K562 (cell line): ENCODE measurements around the gene WDR64. TPM values are rescaled to one million over a fixed set of nuclear protein-coding genes. Genes with fewer than 3 reads are reported as not detected.

Source experiments
- AFF4 ChIP-seq: sonication (generic); formaldehyde crosslinking; IDR thresholded peaks from 2 replicates; pipeline ENCODE4 v1.8.0; 2023; ENCODE audit warnings: mild to moderate bottlenecking, missing genetic modification reagents
- ARID4B ChIP-seq: sonication (generic); formaldehyde crosslinking; IDR thresholded peaks from 2 replicates; pipeline ENCODE4 v1.8.0; 2022; ENCODE audit warnings: mild to moderate bottlenecking, missing genetic modification reagents
- CEBPB ChIP-seq: fragments of 450-650 bp; IDR thresholded peaks from 2 replicates; pipeline ENCODE4 v1.6.1; 2016; ENCODE audit warnings: missing genetic modification characterization, missing compliant biosample characterization
- EP300 ChIP-seq: IDR thresholded peaks from 2 replicates; pipeline ENCODE4 v1.6.1; 2012; ENCODE audit warnings: low read length, improper control_type of control experiment
- ETV5 ChIP-seq: sonication (generic); formaldehyde crosslinking; IDR thresholded peaks from 2 replicates; pipeline ENCODE4 v1.4.0; 2020; ENCODE audit warnings: low read depth, mild to moderate bottlenecking, missing genetic modification reagents
- GATA2 ChIP-seq: sonication (generic); formaldehyde crosslinking; IDR thresholded peaks from 2 replicates; pipeline ENCODE4 v1.4.0; 2020; ENCODE audit warnings: mild to moderate bottlenecking, missing genetic modification reagents
- NFXL1 ChIP-seq: fragments of 450-650 bp; formaldehyde crosslinking; IDR thresholded peaks from 2 replicates; pipeline ENCODE4 v1.4.0; 2021; ENCODE audit warnings: mild to moderate bottlenecking
- PCBP1 ChIP-seq: fragments of 200-400 bp; formaldehyde crosslinking; IDR thresholded peaks from 2 replicates; pipeline ENCODE4 v1.6.1; 2018; ENCODE audit warnings: mild to moderate bottlenecking, low read depth, low read length; ENCODE audit not compliant: poor library complexity, severe bottlenecking
- PHB ChIP-seq: fragments of 250-450 bp; sonication (Bioruptor Pico); IDR thresholded peaks from 2 replicates; pipeline ENCODE4 v1.5.0; 2021
- RFX1 ChIP-seq: fragments of 450-650 bp; IDR thresholded peaks from 2 replicates; pipeline ENCODE4 v1.6.1; 2016; ENCODE audit warnings: mild to moderate bottlenecking, moderate library complexity
- RNF219 ChIP-seq: fragments of 250-450 bp; sonication (Bioruptor Pico); IDR thresholded peaks from 2 replicates; pipeline ENCODE4 v1.5.0; 2022; ENCODE audit warnings: mild to moderate bottlenecking
- SMARCC2 ChIP-seq: fragments of 450-650 bp; IDR thresholded peaks from 2 replicates; pipeline ENCODE4 v1.6.1; 2017; ENCODE audit warnings: antibody characterized with exemption, moderate library complexity, mild to moderate bottlenecking, low read depth
- TEAD1 ChIP-seq, 2 experiments: fragments of 450-650 bp in 1 of 2; sonication (generic) in 1 of 2; formaldehyde crosslinking; IDR thresholded peaks; 2 replicates each; pipeline versions ENCODE4 v1.4.0 to v1.8.0; 2020 to 2022; ENCODE audit warnings: mild to moderate bottlenecking in 2 of 2, missing genetic modification reagents in 1 of 2
- ZNF449 ChIP-seq: fragments of 250-450 bp; sonication (Bioruptor Pico); IDR thresholded peaks from 2 replicates; pipeline ENCODE4 v1.8.0; 2022; ENCODE audit warnings: moderate library complexity, mild to moderate bottlenecking, inconsistent platforms
- ZNF780A ChIP-seq: fragments of 250-450 bp; sonication (Bioruptor Pico); IDR thresholded peaks from 2 replicates; pipeline ENCODE4 v1.5.0; 2021; ENCODE audit warnings: mild to moderate bottlenecking
- polyA plus RNA-seq, 8 experiments: library from polyadenylated mRNA; depleted of rRNA in 4 of 8; stranded (reverse) in 5 of 8; unstranded in 3 of 8; fragments of >200 nt; fragmentation: Nextera tagmentation in 2 of 8; fragmentation: Illumina TruSeq in 1 of 8; extraction: Ambion mirVana in 2 of 8; extraction: Trizol in 1 of 8; gene quantifications; 2 replicates each; pipeline versions ENCODE4 v1.2.1 to v1.2.3, GENCODE V29; 2011 to 2014; ENCODE audit warnings: inconsistent platforms in 1 of 8, missing spikeins in 1 of 8
- total RNA-seq, 7 experiments: library from RNA; depleted of rRNA in 6 of 7; stranded (reverse); fragments of >200 nt in 6 of 7; fragmentation: Illumina TruSeq in 2 of 7; extraction: Trizol in 2 of 7; gene quantifications; 2 replicates each; pipeline versions ENCODE4 v1.2.1 to v1.2.3, GENCODE V29; 2011 to 2021; ENCODE audit warnings: low replicate concordance in 1 of 7

Gene WDR64
- total and polyA plus RNA-seq, 9 of the 15 experiments (the other 6 are each of a cell fraction or from before 2014, with no cell fraction given), result 0.06 to 0.29 (median 0.19) TPM; not detected in 5

GRCh38 chr1:241696815-241697639, 44.9 kb downstream of the WDR64 start (continued):
- TF ChIP-seq ZNF449 (CRISPR knock-in tag), result peak; percentile 64; the same call in 1 of the 2 replicates
- 0 out of 2 replicates have a peak, but pooled peaks have one; percentile 19 for TF ChIP-seq PHB
- TF ChIP-seq AFF4 (CRISPR knock-in tag), result no peak
- no peak for TF ChIP-seq PCBP1
- no peak for TF ChIP-seq ZNF780A (CRISPR knock-in tag)
- peak in 1 of 2 experiments; percentile 96; a peak in 2 of 4 replicates for TF ChIP-seq TEAD1 (CRISPR knock-in tag; IDR thresholded peaks at IDR 0.05)
- no peak for TF ChIP-seq RFX1
- no peak for TF ChIP-seq ETV5 (CRISPR knock-in tag)
- no peak for TF ChIP-seq ARID4B (CRISPR knock-in tag)
- no peak for TF ChIP-seq SMARCC2
- TF ChIP-seq CEBPB, result peak; percentile 29; the same call in 1 of the 2 replicates
- no peak; the same call in 1 of the 2 replicates for TF ChIP-seq EP300
- peak; percentile 97 for TF ChIP-seq NFXL1 (CRISPR knock-in tag)
- 0 out of 2 replicates have a peak, but pooled peaks have one; percentile 68 for TF ChIP-seq RNF219 (CRISPR knock-in tag)
- peak; percentile 48 for TF ChIP-seq GATA2 (CRISPR knock-in tag)
